Testis (tissue), 2 donors: ENCODE data around the gene DNAH6.

ENCODE experiments used
- POLR2A ChIP-seq: fragments of 450-650 bp; IDR thresholded peaks from one replicate; pipeline ENCODE4 v1.6.1; 2017; ENCODE audit warnings: antibody characterized with exemption, mild to moderate bottlenecking, moderate library complexity
- TF ChIP-seq, protein P1 (sequence below), 3 experiments: fragments of 450-650 bp in 2 of 3; fragments of 200-600 bp in 1 of 3; sonication (generic) in 1 of 3; IDR thresholded peaks; one replicate each; pipeline ENCODE4 v1.5.1; 2016 to 2019; ENCODE audit warnings: antibody characterized with exemption in 3 of 3, mild to moderate bottlenecking in 2 of 3, moderate library complexity in 1 of 3

DNA sequence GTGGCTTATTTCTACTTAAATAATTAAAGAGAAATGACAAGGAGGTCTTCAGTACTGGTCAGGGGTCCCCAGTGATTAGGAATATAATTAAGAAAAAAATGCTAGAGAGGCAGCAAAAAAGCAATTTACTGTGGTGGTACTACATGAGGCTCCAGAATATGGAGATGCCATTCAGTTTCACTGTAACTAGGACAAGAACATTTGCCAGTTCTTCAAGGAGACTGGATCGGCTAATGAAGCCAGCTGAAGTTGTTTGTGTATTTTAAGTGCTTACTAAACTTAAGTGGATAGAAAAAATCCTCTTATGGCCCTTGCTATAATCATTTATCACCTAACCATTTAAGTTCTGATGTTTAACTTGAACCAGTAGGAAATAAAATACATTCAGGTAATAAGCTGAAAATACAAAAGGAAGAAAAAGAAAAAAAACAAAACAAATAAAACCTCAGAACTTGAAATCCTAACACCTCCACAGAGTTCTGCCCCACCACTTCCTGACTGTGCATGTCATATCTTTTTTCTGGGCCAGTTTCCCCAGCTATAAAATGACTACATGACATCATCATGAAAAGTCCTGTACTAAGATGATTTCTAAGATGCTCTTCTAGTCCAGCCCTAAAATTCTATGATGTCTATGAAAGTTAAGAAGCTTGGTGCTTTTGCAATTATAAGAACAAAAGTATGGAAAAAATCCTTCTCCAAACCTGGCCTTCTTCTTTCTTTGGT, 266.6 kb downstream of the DNAH6 start:
- TF ChIP-seq, protein P1, sequence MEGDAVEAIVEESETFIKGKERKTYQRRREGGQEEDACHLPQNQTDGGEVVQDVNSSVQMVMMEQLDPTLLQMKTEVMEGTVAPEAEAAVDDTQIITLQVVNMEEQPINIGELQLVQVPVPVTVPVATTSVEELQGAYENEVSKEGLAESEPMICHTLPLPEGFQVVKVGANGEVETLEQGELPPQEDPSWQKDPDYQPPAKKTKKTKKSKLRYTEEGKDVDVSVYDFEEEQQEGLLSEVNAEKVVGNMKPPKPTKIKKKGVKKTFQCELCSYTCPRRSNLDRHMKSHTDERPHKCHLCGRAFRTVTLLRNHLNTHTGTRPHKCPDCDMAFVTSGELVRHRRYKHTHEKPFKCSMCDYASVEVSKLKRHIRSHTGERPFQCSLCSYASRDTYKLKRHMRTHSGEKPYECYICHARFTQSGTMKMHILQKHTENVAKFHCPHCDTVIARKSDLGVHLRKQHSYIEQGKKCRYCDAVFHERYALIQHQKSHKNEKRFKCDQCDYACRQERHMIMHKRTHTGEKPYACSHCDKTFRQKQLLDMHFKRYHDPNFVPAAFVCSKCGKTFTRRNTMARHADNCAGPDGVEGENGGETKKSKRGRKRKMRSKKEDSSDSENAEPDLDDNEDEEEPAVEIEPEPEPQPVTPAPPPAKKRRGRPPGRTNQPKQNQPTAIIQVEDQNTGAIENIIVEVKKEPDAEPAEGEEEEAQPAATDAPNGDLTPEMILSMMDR (IDR thresholded peaks at IDR 0.05), result no peak
- TF ChIP-seq POLR2A, result no peak
